Measurements from ENCODE around the gene RAI1.
A peak's percentile ranks its signal among the peaks of the same experiment; 100 is the strongest.
"Not testable (repeated sequence)": the region's sequence is repeated elsewhere in the genome, so short reads cannot be mapped to it uniquely, and the experiment has no call there.

RAI1 gene

DNA sequence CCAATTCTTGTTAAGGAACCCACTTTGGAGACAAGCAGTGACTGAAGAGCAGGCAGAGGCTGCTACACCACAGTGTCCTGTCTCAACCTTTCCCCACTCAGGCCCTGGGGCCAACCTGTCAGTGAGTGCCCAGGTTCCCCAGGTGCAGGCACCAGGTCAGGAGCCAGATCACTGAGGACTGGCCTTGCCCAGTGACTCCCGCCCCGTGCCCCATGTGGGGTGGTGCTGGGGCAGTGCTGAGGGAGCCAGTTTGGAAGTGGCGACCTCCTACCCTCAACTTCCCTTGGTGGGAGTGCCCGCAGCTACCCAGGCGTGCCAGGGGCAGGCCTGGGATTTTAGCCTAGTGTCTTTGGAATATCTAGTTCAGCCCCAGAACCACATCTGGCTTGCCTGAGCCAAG is 126.2 kb downstream of the RAI1 start:
- DNase-seq = no peak

DNA sequence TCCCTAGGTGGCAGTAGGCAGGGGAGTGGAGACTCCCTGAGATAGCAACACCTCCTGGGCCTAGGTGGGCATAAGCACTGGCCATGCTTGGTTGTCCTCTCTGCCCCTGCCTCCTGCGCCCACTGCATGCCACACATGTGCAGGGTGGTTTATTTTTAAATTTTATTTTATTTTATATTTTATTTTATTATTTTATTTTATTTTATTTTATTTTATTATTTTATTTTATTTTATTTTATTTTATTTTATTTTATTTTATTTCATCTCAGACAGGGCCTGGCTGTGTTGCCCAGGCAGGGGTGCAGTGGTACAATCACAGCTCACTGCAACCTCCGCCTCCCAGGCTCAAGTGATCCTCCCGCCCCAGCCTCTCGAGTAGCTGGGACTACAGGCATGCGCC is 126.9 kb downstream of the RAI1 start:
- not testable (repeated sequence) for DNase-seq

DNA sequence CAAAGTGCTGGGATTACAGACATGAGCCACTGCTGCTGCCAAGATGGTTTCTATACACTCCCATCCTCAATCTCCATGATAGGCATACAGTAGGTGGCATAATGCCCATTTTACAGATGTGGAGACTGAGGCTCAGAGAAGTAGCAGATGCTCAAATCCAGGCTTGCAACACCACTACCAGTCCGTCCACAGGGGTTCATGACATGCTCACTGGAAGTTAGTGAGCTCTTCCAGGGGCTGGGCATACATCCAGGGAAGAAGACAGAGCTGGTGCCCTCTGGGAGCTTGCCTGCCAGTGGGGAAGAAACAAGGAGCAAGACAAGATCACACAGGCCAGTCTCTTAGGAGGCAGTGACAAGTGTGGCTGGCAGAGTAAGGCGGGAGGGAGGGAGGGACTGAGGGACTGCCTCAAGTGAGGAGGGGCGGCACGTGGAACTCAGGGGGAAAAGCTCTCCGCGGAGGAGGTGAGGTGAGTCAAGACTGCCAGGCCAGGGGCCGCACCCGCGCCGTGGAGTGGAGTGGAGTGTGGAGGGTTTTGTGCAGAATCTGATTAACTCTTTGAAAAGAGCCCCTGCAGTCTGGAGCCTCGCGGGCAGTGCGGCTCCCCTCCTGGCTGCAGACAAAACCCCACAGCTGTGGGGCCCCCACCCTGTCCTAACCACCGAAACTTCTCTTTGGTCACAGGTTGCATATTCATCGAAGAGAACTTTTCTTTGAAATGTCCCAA is 127.6 kb downstream of the RAI1 start:
- DNase-seq = no peak

DNA sequence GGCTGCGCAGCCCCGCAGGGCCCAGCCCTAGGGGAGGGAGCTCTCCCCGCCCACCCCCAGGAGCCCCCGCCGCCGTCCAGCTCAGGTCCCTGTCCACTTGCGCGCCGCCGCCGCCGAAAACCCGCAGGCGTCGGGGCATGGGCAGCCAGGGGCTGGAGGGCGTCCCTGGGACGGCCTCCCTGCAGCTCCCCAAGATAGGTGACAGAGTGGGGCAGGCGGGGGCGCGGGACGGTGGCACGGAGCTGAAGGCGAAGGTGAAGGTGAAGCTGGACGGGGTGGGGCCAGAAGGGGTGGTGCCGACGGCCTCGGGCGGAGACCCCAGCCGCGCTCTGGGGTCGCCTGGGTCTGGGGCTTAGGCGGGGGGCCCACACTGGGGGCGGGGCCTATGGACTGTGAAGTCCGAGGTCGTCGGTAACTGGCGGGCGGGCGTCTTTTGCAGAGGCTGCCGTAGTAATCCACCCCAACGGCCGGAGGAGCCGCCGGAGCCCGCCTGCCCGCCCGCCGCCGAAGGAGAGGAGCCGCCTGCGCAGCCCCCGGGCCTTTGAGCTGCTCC is 128.3 kb downstream of the RAI1 start:
- DNase-seq = no peak

DNA sequence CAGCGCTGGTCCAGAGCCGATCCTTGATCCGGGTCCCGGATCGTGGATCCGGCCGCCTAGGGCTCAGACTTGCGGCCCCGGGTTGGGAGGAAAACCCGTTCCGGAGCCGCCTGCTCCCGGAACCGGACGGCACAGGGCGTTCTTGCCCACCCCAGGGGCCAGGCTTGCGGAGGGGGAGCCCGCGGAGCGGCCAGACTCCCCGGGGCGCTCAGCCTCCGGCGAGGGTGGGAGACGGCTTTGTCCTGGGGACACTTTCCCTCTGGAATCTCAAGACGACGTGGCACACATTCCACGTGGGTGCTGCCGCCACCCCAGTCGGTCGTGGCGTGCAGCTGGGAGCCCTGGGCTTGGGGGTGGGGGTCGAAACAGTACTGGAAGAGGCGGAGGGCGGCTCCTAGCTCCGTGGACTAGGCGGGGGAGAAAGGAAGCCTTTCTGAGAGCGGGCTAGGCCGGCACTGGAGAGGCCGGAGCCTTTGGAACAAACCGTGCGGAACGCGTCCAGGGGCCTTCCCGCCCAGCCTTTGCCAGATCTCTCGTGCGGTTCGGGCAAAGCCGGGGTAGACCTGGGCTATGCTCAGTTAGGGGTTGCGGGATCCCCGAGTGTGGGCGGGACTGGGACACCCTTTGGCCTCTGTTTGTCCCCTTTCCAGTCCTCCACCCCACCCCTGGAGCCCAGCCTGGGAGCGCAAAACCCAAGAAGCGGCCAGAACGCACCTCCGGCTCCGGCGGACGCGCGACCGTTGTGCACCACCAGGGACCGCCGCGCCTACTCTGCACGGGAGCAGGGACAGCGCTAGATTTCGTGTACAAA is 129.0 kb downstream of the RAI1 start:
- no peak for DNase-seq

DNA sequence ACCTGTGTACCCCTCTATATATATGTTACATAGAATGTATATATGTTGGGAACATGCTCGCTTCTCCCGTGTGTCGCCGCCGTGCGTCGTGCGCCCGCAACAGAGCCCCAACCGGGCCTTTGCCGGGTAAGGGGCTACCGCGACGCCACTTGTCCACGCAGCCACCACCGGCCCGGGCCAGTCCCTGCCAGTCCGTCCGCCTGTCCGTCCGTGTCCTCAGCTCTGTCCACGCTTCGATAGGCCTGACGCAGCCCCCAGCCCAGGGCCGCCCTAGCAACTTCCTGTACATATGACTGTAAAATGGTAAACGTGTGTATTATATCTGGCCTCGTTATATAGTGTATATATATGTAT is 129.6 kb downstream of the RAI1 start:
- no peak for DNase-seq

DNA sequence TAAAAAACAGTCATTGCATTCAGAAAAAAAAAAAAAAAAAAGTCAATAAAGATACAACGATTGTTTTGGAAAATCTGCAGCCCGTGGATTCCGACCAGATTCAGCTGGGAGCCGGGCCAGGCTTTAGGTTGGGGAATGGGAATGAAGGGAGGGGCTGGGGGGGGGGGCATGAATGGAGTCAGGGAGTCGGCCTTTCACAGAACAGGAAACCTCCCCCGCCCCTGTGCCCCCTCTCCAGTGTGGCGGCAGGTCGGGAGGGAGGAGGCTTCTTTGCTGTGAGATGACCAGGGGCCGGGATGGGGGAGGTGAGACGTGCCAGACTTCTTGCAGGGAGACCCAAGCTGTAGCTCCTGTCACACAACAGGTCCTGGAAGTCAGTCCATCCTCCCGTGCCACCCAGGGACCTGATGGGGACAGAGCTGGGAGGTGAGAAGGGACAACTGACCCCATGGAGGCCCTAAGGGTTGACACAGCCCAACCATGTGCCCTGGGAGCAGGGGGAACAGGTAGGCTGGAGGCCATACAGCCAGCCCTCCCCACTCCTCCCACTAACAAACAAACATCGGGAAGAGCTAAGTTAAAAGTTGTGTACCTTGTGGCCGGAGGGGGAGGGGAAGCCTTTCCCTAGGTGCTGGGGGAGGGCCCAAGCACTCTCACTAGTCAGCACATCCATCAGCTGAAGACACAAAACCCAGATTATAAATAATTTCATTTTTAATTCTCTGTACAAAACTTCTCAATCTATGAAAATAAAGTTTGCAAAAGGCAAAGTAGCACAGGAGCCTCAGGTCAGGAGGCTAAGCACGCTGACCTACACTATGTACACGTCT is 130.3 kb downstream of the RAI1 start:
- DNase-seq = no peak

DNA sequence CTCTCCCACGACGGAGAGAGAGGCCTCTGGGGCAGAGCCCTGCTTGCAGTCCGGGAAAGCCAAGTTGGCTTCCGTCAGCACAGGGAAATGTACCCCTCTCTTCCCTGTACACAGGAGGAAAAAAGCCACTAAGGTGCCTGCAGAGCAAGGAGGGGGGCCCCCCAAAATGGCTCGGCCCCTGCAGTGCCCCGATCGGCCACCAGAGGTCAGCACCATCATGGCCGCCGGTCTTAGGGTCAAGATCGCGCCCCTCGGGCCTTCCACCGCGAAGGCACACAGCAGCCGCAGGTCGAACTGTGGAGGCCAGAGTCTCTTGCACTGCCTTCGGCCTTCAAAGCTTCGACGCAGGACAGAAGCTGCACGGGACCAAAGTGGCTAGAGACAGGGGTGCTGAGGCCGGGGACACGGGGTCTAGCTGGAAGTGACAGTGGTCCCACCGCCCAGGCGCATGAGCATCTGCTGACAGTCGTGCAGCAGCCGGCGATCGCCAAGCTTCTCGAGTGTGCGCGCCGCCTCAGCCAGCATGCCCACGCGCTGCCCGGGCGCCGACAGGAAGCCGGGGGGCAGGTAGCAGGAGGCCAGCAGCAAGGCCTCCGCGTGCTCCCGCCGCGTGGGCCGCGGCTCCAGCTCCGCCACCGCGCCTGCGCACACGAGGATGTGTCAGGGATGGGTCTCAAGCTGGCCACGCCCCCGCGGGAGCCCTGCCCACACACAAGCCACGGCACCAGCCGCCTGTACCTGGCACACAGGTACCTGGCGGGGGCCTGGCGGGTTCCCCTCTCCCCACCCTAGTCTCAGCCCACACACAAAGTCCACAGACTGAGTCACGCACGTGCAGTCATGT is 131.2 kb downstream of the RAI1 start:
- DNase-seq = peak; percentile 10 to 33

DNA sequence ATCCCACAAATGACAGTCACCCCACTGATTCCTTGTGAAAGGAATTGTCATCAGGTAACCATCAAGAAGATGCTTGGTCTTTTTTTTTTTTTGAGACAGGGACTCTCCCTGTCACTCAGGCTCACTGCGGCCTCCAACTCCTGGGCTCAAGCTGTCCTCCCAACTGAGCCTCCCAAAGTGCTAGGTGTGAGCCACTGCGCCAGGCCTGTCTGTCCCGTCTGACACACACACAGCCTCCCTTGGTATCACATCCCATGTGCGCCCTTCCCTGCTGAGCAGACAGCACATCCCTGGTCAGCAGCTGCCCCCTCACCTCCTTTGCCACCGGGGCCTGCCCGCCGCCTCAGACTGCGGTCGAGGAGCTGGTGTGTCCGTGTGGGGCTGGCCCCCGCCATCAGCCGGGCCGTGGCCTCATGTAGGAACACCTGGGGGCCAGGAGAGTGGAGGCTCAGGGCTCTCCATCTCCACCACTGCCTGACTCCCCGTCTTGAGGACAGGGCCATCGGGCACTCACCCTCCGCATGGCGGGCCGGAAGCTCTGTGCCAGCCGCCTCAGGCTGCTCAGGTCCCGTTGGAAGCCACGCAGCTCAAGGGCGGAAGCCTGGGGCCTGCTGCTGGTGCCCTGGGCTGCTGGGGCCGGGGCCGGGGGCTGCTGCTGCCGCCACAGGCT is 131.9 kb downstream of the RAI1 start:
- DNase-seq = no peak

DNA sequence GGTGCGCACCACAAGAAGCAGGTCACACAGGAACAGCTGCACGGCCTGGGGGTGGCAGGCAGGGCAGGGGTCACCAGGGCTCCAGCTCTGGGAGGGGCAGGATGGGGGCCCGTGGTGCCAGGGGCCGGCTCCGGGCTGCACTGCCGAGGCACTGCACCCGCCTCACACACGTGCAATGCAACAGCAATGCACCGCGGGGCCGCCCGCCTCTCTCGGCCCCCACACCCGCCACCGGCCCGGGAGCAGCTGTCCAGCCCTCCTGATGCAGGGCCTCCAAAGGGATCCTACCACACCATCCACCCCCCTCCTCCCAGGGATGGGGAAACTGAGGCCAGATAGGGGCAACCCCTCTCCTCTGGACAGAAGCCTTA is 132.5 kb downstream of the RAI1 start:
- DNase-seq = no peak

DNA sequence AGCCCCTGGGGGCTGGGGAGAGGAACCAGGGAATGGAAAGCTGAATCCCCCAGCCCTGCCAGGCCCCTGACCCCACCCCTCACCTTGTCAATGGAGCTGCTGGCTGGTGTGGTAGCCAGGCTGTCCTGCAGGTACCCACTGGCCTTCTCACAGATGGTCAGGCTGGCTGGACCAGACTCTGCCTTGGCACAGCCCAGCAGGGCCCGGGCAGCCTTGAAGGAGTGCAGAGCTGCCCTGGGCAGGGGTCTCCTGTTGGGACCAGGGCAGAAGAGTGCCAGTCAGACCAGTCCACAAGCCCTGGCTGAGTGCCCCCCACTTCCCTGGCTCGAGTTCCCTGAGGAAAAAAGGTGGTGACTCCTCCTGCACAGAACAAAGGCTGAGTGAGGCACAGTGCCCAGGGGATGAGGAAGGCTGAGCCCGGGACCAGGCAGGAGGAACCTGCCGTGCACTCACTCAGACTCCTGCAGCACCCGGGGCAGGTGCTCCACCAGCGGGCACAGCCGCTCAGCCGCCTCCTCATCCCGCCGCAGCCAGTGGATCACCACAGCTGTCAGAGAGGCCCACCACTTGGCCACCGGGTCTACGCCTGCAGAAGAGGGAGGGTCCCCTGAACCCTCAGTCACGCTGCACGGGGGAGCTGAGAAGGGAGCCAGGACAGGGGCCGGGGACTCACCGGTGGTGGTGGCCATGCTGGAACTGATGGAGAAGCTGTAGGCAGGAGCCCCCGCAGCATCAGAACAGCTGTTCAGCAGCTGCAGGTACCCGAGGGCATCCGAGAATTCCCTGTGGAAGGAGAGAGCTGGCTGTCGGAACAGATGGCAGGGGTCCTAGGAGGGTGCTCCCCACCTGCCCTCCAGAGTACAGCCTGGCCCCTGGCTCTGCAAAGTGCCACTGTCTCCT is 133.2 kb downstream of the RAI1 start:
- no peak for DNase-seq

DNA sequence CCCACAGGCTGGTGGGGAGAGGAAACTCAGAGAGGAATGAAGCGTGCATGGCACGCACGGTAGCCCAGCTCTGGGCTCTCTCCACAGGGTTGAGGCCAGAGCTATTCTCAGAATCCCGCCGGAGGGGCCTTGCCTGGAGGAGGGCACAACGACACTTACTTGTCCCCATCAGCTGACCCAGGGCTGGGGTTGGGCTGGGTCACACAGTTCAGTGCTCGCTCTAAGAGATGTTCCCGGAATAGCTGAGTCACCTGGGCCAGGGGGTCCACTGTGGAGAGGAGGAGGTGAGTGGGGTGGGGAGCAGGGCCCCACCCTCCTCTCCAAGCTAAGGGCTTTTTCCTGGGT is 133.8 kb downstream of the RAI1 start:
- no peak for DNase-seq

DNA sequence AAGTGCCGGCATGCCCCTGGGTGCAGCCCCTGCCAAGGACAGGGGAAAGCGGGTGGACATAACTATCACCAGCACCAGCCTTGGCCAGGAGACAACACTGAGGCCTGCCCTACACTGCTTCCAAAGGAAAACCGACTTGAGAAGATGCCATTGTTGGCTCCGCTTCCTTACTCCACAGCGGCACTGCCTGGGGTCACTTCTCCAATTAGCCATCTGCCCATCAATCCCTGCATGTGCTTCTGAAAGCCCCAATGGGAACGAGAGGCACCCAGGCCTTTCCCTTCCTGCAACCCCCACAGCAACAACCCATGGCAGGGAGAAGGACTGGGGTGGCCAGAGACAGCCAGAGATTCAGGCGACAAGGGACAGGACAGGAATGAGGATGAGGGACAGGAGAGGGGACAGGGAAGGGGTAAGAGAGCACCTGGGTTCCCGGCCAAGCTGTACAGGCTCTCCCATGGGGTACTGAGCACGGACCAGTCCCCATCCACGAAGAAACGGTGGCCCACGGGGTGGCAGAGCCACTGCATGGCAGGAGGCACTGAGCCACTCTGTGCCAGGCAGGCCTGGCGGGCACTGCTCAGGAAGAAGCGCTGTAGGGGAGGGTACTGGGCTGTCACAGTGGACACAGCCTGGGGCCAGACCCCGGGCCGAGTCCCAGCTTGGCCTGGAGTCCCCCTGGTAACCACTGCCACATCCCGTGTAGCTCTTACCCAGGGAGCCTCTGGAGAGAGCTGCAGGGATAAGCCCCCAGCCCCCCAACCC is 134.4 kb downstream of the RAI1 start:
- DNase-seq = no peak

DNA sequence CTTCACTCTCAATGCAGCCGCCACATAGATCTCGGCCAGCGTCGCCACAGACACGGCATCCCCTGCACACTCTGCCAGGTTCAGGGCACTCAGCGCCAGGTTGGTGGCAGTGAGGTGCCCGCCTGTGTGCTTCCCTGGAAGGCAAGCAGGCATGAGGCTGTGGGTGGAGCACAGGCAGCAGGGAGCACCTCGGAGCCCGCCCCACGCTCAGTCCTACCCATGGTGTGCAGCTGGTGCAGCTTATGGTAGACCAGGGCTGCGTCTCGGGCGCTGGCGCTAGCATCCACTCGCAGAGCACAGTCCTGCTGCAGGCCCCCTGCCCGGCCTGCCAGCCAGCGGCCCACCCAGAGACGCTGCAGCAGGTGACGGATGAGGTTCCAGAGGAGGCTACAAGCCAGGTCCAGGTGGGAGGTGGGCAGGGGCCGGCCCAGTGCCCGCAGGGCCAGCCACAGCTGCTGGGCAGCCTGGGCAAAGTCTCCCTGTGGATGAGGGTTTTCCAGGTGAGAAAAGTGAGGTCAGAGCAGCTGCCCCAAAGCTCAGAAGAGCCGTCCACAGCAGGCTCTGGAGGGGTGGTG is 135.1 kb downstream of the RAI1 start:
- DNase-seq = no peak

DNA sequence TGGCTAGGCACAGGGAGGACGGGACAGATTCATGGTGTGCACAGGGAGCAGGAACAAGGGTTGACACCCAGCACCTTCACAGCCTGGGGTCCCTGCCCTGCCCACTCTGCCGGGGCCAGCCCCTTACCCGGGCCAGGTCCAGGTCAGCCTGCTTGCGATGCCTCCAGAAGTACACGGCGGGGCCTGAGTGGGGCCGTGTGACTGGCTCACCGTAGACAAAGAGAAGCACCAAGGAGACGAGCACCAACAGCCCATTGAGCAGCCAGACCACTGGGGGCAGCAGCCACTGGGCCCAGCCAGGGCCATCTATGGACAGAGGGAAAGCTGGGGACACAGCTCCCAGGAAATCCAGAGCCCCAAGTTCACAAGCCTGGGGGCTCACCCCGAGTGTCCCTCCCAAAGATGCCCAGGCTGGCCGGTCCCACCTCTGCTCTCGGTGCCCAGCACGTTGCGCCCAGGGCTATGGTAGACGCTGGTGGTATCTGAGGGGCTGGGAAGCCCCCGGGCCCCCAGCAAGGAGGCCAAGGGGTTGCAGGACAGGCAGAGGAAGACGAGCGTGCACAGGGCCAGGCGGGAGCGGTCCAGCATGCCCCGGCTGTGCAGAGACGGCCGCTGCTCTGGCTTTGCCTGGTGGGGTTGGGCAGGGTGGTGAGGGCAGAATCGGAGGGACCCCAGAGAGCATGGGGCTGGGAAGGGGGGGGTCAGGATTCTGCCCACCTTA is 135.7 kb downstream of the RAI1 start:
- DNase-seq = no peak

DNA sequence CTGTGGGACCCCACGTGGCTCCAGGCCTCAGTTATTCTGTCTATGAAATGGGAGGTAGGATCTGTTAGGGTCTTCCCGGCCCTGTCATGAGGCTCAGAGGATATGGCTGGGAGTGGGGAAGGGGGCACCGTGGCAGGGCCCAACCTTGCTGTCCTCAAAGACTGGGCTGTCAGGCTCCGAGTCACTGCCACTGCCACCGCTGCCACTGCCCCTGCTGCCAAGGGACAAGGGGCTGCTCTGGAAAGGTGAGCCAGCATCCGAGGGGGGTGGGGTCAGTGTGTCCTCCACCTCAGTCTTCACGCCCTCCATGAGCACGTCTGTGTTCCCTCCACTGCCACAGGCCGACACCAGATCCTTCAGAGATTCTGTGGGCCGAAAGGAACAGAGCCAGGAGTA is 136.3 kb downstream of the RAI1 start:
- DNase-seq = no peak

DNA sequence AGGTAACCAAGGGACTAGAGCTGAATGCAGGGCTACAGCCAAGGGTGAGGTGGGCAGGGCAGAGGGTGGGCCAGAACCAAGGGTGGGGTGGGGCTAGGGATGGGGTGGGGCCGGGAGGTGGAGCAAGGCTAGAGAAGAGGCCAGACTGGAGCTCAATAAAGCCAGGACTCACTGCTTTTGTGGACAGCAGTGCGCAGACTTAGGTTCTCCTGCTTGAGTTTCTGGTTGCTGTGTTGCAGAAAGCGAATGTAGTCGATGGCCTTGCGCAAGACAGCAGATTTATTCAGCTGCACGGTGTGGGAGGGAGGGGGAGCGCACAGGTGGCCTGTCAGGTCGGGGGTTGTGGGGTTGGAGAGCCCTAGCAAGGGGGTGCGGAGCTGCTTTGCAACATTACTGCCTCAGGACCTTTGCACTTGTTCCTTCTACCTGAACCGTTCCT is 136.8 kb downstream of the RAI1 start:
- DNase-seq = no peak

DNA sequence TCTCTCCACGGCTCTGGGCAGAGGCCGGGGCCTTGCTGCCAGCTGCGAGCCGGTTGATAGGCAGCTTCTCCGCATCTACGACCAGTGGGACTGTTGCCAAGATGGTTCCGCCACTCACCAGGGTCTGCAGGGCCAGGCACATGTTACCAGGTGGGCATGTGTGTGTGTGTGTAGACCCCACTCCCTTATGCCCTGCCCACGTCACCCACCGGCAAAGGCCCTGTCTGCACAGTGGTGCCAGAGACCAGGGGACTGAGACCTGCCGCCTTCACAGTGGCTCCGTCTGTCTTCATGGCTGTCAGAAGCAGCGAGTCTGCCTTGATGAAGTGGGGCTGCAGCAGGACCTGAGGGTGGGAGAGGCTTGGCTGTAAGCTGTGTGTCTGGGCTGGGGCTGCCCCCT is 137.9 kb downstream of the RAI1 start:
- DNase-seq = no peak

DNA sequence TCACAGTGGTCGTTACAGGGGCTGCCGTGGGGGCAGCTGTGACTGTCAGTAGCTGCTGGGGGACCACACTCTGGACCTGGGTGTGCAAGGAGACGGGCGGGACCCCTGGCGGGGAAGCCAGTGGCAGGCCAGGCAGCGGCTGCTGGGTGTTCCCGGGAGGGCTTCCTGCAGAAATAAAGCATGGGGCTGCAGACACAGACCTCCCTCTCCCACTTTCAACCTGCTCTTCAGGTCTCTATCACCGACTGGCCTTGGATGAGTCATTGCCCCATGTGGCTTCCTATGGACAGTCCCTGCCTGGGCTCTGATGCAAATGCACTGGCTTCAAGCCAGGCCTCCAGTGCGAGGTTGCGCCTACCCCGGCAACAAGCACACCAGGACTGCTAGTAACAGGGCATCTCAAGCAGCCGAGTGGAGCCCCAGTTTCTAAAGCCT is 138.3 kb downstream of the RAI1 start:
- DNase-seq = peak; percentile 28 to 60
